Heart left ventricle (tissue), 16 donors: ENCODE measurements around the gene CD69. TPM values are rescaled to one million over a fixed set of nuclear protein-coding genes. Genes with fewer than 3 reads are reported as not detected.

Experiments used
- ATAC-seq, 4 donors: fragments of 200-7000 bp; cut with Tn5 transposase; one replicate each; pipeline ENCODE4 v1.9.1; 2020 to 2022; ENCODE audit warnings: moderate library complexity in 4 of 4, mild to moderate bottlenecking in 3 of 4, moderate number of reproducible peaks in 1 of 4
- DNase-seq, 5 donors: peaks; one replicate each; pipeline ENCODE4 v3.0.0-alpha.2; 2020
- H3K27ac ChIP-seq, 12 donors: fragments of 200-600 bp; sonication (generic) in 4 of 12; one replicate each; pipeline versions ENCODE4 v1.5.0 to v1.8.0; 2016 to 2022; ENCODE audit warnings: mild to moderate bottlenecking in 2 of 12
- H3K27me3 ChIP-seq, 9 donors: fragments of 200-600 bp; sonication (generic) in 2 of 9; one replicate each; pipeline versions ENCODE4 v1.5.1 to v1.8.0; 2016 to 2022; ENCODE audit warnings: mild to moderate bottlenecking in 3 of 9
- H3K36me3 ChIP-seq, 9 donors: fragments of 200-600 bp; sonication (generic) in 2 of 9; one replicate each; pipeline versions ENCODE4 v1.5.0 to v1.8.0; 2018 to 2022; ENCODE audit warnings: mild to moderate bottlenecking in 2 of 9
- H3K4me1 ChIP-seq, 12 donors: fragments of 200-600 bp; sonication (generic) in 4 of 12; one replicate each; pipeline versions ENCODE4 v1.5.0 to v1.8.0; 2016 to 2022; ENCODE audit warnings: mild to moderate bottlenecking in 3 of 12
- H3K4me3 ChIP-seq, 12 donors: fragments of 200-600 bp; sonication (generic) in 4 of 12; one replicate each; pipeline versions ENCODE4 v1.5.0 to v1.8.0; 2017 to 2022; ENCODE audit warnings: mild to moderate bottlenecking in 9 of 12, moderate library complexity in 4 of 12
- H3K9me3 ChIP-seq, 12 donors: fragments of 200-600 bp; sonication (generic) in 4 of 12; one replicate each; pipeline versions ENCODE4 v1.5.0 to v1.8.0; 2016 to 2022; ENCODE audit warnings: mild to moderate bottlenecking in 1 of 12
- CTCF ChIP-seq, 12 donors: fragments of 200-600 bp; sonication (generic) in 4 of 12; IDR thresholded peaks; one replicate each; pipeline versions ENCODE4 v1.5.0 to v1.8.0; 2018 to 2022; ENCODE audit warnings: antibody characterized with exemption in 12 of 12, mild to moderate bottlenecking in 5 of 12
- POLR2A ChIP-seq, 2 donors: fragments of 450-650 bp; IDR thresholded peaks; one replicate each; pipeline ENCODE4 v1.6.1; 2017; ENCODE audit warnings: antibody characterized with exemption in 2 of 2, mild to moderate bottlenecking in 2 of 2, moderate library complexity in 2 of 2
- WGBS, 4 donors: extraction: QIAGEN DNeasy Blood & Tissue Kit in 2 of 4; methylation state at CpG; one replicate each; pipeline versions ENCODE4 v1.1.5 to v1.1.7; 2013 to 2018; 5-methylcytosine and 5-hydroxymethylcytosine counted together
- intact Hi-C, 10 donors: fragments of 100-400 bp; cut with DNase I; formaldehyde crosslinking; loops; one replicate each; pipeline versions ENCODE4 v1.11.1 to v1.14.2; 2022
- polyA plus RNA-seq, 2 donors: library from polyadenylated mRNA; stranded (reverse); fragments of 200-250 nt; gene quantifications; one replicate each; pipeline ENCODE4 v1.2.3, GENCODE V29; 2013
- total RNA-seq, 9 donors: library from RNA; depleted of rRNA in 2 of 9; stranded (reverse); fragments of >200 nt in 2 of 9; fragmentation: NEBNext Ultra II Directional in 3 of 9; extraction: Animal tissue kit (Norgen Biotek cat#: 25700) in 3 of 9; gene quantifications; one replicate each; pipeline versions ENCODE4 v1.1.0 to v1.2.4, GENCODE V29; 2016 to 2023
- donor health status: ischemic (EF 13 %, LVEDD 7.1; RV severe dilation, severe dysfunction).
- donor health status: healthy with polysubstance abuse.
- donor health status: DM: no; HTN: yes; CAD: no.
- donor health status: DM: no; HTN: no; CAD: no.
- donor health status: ischemic (EF 25% LVEDD 6.9; RV normal size, moderate dysfunction).
- donor health status: ischemic (EF 25% LVEDD 5.7; RV mildly dilated, moderate dysfunction).
- donor health status: healthy.
- donor health status: DM: yes; HTN: yes; CAD: no.
- donor health status: ischemic (EF 35%, LVEDD 5.7; RV mildly dilated, moderate dysfunction).
- donor health status: nonischemic (EF 11% LVEDD 7.7; RV severe dilation, severe dysfunction).
- donor health status: DM: yes; HTN: yes; CAD: no.
- donor health status: PGD.
- donor health status: ischemic (EF 29% LVEDD 5.4; RV normal size, mild dysfunction).
- donor health status: nonischemic (EF 23%, LVEDD 6.1; RV moderate dilation, normal function).

Gene CD69
- total and polyA plus RNA-seq, 11 donors, result 0.16 to 6.4 (median 0.43) TPM; not detected in 3

GRCh38 chr12:9786726-9787717, 26.3 kb upstream of the CD69 start:
- Histone ChIP-seq H3K36me3 (no peaks in the 10 kb centered on the region), H3K27ac (no peak overlapping the region), H3K4me3 (no peak overlapping the region), H3K4me1 (no peaks in the 10 kb centered on the region), H3K9me3 (peaks cover 0 to 9% (median 0%) of the 10 kb centered on the region in 12 donors), H3K27me3 (no peaks in the 10 kb centered on the region)
- 77 to 84% (median 81%) methylated on average over 6 of the region's 6 CpGs for WGBS, 4 donors
- no peak for TF ChIP-seq POLR2A (IDR thresholded peaks at IDR 0.05)
- TF ChIP-seq CTCF (IDR thresholded peaks at IDR 0.05), result no peak
- DNase-seq, result no peak
- ATAC-seq, result no peak
- intact Hi-C loops, result no loop called here

GRCh38 chr12:9784816-9785215, 24.1 kb upstream of the CD69 start:
- no peaks in the 10 kb centered on the region for H3K4me1 ChIP-seq
- H3K27me3 ChIP-seq, result no peaks in the 10 kb centered on the region
- ATAC-seq, result no peak
- no peak for DNase-seq
- H3K27ac ChIP-seq, result no peak overlapping the region
- TF ChIP-seq CTCF (IDR thresholded peaks at IDR 0.05), result no peak
- TF ChIP-seq POLR2A (IDR thresholded peaks at IDR 0.05), result no peak
- no peak overlapping the region for H3K4me3 ChIP-seq
- 57 to 78% (median 68%) methylated on average over 3 of the region's 3 CpGs for WGBS, 4 donors
- intact Hi-C loops, result no loop called here
- H3K36me3 ChIP-seq, result no peaks in the 10 kb centered on the region
- peaks cover 0 to 3% (median 0%) of the 10 kb centered on the region in 12 donors for H3K9me3 ChIP-seq

GRCh38 chr12:9784326-9784725, 23.6 kb upstream of the CD69 start:
- ATAC-seq, result no peak
- 94 to 98% (median 95%) methylated on average over 2 of the region's 2 CpGs for WGBS, 4 donors

More at GRCh38 chr12:9784326-9784725, 23.6 kb upstream of the CD69 start:
- H3K4me1 ChIP-seq, result no peaks in the 10 kb centered on the region
- no peak overlapping the region for H3K4me3 ChIP-seq
- H3K27me3 ChIP-seq, result no peaks in the 10 kb centered on the region
- intact Hi-C loops, result no loop called here
- no peak for DNase-seq
- no peaks in the 10 kb centered on the region for H3K36me3 ChIP-seq
- no peak for TF ChIP-seq CTCF (IDR thresholded peaks at IDR 0.05)
- no peak for TF ChIP-seq POLR2A (IDR thresholded peaks at IDR 0.05)
- H3K9me3 ChIP-seq, result no peaks in the 10 kb centered on the region
- H3K27ac ChIP-seq, result no peak overlapping the region
